ENCODE measurements around the gene MAB21L2. TPM values are rescaled to one million over a fixed set of nuclear protein-coding genes. Genes with fewer than 3 reads are reported as not detected.

MAB21L2 gene
- total and polyA plus RNA-seq, 2 of the 8 experiments (the other 6 are each of a cell fraction or from before 2014, with no cell fraction given): 0.03 TPM; not detected in 1

DNA sequence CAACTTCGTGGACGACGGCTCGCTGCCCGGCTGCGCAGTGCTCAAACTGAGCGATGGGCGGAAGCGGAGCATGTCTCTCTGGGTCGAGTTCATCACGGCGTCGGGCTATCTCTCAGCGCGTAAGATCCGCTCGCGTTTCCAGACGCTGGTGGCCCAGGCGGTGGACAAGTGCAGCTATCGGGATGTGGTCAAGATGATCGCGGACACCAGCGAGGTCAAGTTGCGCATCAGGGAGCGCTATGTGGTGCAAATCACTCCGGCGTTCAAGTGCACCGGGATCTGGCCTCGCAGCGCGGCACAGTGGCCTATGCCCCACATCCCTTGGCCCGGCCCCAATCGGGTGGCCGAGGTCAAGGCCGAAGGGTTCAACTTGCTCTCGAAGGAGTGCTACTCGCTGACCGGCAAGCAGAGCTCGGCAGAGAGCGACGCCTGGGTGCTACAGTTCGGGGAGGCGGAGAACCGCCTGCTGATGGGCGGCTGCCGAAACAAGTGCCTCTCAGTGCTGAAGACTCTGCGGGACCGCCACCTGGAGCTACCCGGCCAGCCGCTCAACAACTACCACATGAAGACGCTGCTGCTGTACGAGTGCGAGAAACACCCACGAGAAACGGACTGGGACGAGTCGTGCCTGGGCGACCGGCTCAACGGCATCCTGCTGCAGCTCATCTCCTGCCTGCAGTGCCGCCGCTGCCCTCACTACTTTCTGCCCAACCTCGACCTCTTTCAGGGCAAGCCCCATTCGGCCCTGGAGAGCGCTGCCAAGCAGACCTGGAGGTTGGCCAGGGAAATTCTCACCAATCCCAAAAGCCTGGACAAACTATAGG is 1.5 kb downstream of the MAB21L2 start:
- peak overlapping the region; percentile 93 to 99 for H3K4me2 ChIP-seq (ENCODE audit: insufficient read depth in 1 of 2, low read depth in 2 of 2, low read length in 2 of 2)
- no peak overlapping the region for H3K27ac ChIP-seq (ENCODE audit: low read depth, low read length)
- ChIA-PET POLR2A (ENCODE audit: partially characterized antibody) (no interaction called here), CTCF (ENCODE audit: partially characterized antibody) (interaction anchor here (1.0 to 2.1 kb wide), 4 partner anchors 9 to 287 kb away, joined by 3 to 4 read pairs (median 3); no protein-coding TSS in a partner anchor)
- H3K14ac ChIP-seq (ENCODE audit: insufficient read length): no peak overlapping the region
- H3K23me2 ChIP-seq (ENCODE audit: low read depth, low read length): peaks cover 27% of the 10 kb centered on the region
- H4K20me1 ChIP-seq (replicated peaks in 1 of 2; ENCODE audit: control insufficient read depth in 1 of 2, insufficient read depth in 2 of 2, low read length in 2 of 2): peaks cover 12 to 20% of the 10 kb centered on the region in 2 experiments
- peaks cover 6 to 15% (median 8%) of the 10 kb centered on the region in 4 experiments; a peak in 5 of 7 replicates for H3K4me1 ChIP-seq (replicated peaks in 1 of 4; ENCODE audit: control insufficient read depth in 3 of 4, insufficient read depth in 4 of 4, low read length in 3 of 4)
- H3K56ac ChIP-seq (replicated peaks; ENCODE audit: insufficient read length, low read depth, low read length): no peak overlapping the region
- DNase-seq (ENCODE audit: low read depth in 1 of 2, low spot score in 2 of 2): peak in 1 of 2 experiments; percentile 76
- no peak overlapping the region for H2BK20ac ChIP-seq (ENCODE audit: low read length)
- no peaks in the 10 kb centered on the region for H3K36me3 ChIP-seq (ENCODE audit: control insufficient read depth in 2 of 4, insufficient read depth in 4 of 4, low read length in 3 of 4)
- no peak overlapping the region for H4K5ac ChIP-seq (ENCODE audit: insufficient read length, low read depth, low read length)
- H2AFZ ChIP-seq (ENCODE audit: low read length): no peak overlapping the region
- peak overlapping the region; percentile 40 to 68 (median 62) for H3K4me3 ChIP-seq (ENCODE audit: extremely low read depth in 1 of 4, insufficient read depth in 2 of 4, low read depth in 3 of 4, low read length in 4 of 4)
- H3K79me2 ChIP-seq (ENCODE audit: control insufficient read depth in 1 of 2, insufficient read depth in 2 of 2, low read length in 2 of 2): no peaks in the 10 kb centered on the region
- no peak overlapping the region for H2BK120ac ChIP-seq (replicated peaks; ENCODE audit: low read depth, low read length)
- no peak for FAIRE-seq
- no peak overlapping the region for H3K4ac ChIP-seq (replicated peaks; ENCODE audit: insufficient read length, low read depth, low read length)
- peak overlapping the region; percentile 81; the same call in 1 of the 2 replicates for H2BK15ac ChIP-seq (ENCODE audit: low read length)
- H3K18ac ChIP-seq (ENCODE audit: extremely low read depth, low read length): peak overlapping the region; percentile 56; the same call in 1 of the 2 replicates
- H3K79me1 ChIP-seq (ENCODE audit: low read depth, low read length): no peaks in the 10 kb centered on the region; the same call in 1 of the 2 replicates
- H3K23ac ChIP-seq (ENCODE audit: insufficient read length): no peak overlapping the region
- peaks cover 2 to 50% (median 34%) of the 10 kb centered on the region in 4 experiments; a peak in 6 of 7 replicates for H3K27me3 ChIP-seq (replicated peaks in 1 of 4; ENCODE audit: control insufficient read depth in 3 of 4, extremely low read depth in 1 of 4, insufficient read depth in 3 of 4, low read length in 3 of 4)
- no peaks in the 10 kb centered on the region for H3K9me3 ChIP-seq (ENCODE audit: insufficient read depth in 2 of 2, low read depth in 1 of 2, low read length in 1 of 2)
- H3K9ac ChIP-seq (replicated peaks in 1 of 4; ENCODE audit: extremely low read depth in 1 of 4, low read depth in 3 of 4, low read length in 3 of 4): peak overlapping the region in 2 of 4 experiments; percentile 0 to 8; a peak in 2 of 7 replicates
- no peak overlapping the region for H2AK5ac ChIP-seq (ENCODE audit: low read depth, low read length)
- no peak overlapping the region; the same call in 1 of the 2 replicates for H4K8ac ChIP-seq (ENCODE audit: extremely low read depth, insufficient read depth, low read length)
- no peak overlapping the region for H4K91ac ChIP-seq (replicated peaks; ENCODE audit: insufficient read length, low read length)
- H2BK5ac ChIP-seq (ENCODE audit: low read depth, low read length): 0 out of 2 replicates have a peak overlapping the region, but pooled peaks have one; percentile 42
- peak overlapping the region; percentile 19; the same call in 1 of the 2 replicates for H2BK12ac ChIP-seq (ENCODE audit: low read depth, low read length)
- 2% methylated on average over 65 of the region's 66 CpGs; no CpG with 5 or more reads in 1 of the 2 experiments for WGBS, 2 experiments (ENCODE audit: extremely low coverage in 1 of 2, insufficient coverage in 1 of 2, insufficient read length in 1 of 2, insufficient replicate concordance in 2 of 2, low coverage in 1 of 2, low lambda C conversion rate in 2 of 2, missing lambda C conversion rate in 1 of 2)
- TF ChIP-seq, protein P1, sequence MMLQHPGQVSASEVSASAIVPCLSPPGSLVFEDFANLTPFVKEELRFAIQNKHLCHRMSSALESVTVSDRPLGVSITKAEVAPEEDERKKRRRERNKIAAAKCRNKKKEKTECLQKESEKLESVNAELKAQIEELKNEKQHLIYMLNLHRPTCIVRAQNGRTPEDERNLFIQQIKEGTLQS (IDR thresholded peaks at IDR 0.05; ENCODE audit: insufficient read depth, low read depth, low read length): no peak
- peak; percentile 78 for TF ChIP-seq ASH2L (IDR thresholded peaks at IDR 0.05; ENCODE audit: low read length)
- TF ChIP-seq TBP (IDR thresholded peaks at IDR 0.05; ENCODE audit: low read depth, low read length): 0 out of 2 replicates have a peak, but pooled peaks have one; percentile 8
- TF ChIP-seq SUZ12 (IDR thresholded peaks at IDR 0.05; ENCODE audit: low read length): peak; percentile 80; the same call in 1 of the 2 replicates
- TF ChIP-seq SIN3A (conservative IDR thresholded peaks at IDR 0.05 in 1 of 2, IDR thresholded peaks at IDR 0.05 in 1 of 2; ENCODE audit: low read depth in 1 of 2, low read length in 2 of 2): peak in 1 of 2 experiments; percentile 34; a peak in 1 of 4 replicates
- TF ChIP-seq RAD21 (IDR thresholded peaks at IDR 0.05 in 1 of 2, conservative IDR thresholded peaks at IDR 0.05 in 1 of 2; ENCODE audit: low read depth in 2 of 2, low read length in 2 of 2): 0 out of 4 replicates have a peak, but pooled peaks of 1 of the 2 experiments have one; percentile 3
- peak; percentile 84 for TF ChIP-seq CTBP2 (IDR thresholded peaks at IDR 0.05; ENCODE audit: borderline replicate concordance, insufficient read depth, insufficient read length, low read length)
- TF ChIP-seq POLR2A (IDR thresholded peaks at IDR 0.05; ENCODE audit: control extremely low read depth in 1 of 2, low read depth in 2 of 2, low read length in 2 of 2): peak in 1 of 2 experiments; percentile 16; a peak in 1 of 3 replicates
- no peak for TF ChIP-seq FOSL1 (IDR thresholded peaks at IDR 0.05; ENCODE audit: insufficient read depth, low read depth, low read length)
